GM21526 (cell line): ENCODE data around the gene PTHLH.

Experiments
- ATAC-seq: cut with Tn5 transposase; IDR thresholded peaks from one replicate; pipeline ENCODE4 v1.9.1; 2021; ENCODE audit warnings: moderate library complexity; ENCODE audit not compliant: unreplicated experiment, low FRiP score

PTHLH gene

DNA sequence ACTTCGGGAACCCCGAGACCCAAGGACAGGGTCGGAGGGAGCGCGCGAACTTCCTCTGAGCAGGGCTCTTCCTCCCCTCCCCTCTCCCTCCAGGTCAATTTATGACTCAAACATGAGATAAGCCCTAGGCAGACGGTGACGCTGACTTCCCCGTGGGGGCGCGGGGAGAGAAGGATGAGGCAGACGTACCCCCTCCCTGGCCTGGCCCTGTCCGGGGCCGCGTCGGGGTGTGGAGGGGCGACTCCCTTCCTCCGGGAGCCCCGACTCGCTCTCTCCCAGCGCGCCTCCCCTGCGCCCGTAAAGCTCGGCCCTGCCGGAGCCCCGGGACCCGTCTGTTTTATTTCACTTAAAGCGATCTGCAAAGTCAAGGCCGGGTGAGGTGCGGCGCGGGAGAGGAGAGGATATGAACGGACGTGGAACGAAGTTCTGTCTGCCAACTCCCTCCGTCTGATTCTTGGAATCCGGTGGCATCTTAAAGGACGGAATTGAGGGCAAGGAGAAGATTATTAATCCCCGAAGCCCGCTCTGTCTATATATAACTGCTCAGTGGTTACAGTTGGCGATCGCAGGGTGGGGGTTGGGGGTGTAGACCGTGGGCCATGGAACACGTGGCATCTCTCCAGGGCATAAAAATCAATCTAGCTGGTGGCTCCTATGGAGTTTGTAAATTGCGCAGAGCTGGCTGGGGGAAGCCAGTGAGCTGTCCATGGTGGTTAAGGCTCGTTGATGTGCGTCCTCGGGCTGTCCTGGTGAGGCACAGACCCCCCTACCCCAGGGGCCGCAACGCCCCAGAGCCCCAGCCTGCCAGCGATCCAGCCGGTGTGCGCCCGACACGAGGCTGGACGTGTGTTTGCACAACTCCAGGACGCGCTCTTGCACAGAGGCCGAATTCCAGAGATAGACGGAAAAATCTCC is 2.9 kb upstream of the PTHLH start:
- no peak for ATAC-seq

DNA sequence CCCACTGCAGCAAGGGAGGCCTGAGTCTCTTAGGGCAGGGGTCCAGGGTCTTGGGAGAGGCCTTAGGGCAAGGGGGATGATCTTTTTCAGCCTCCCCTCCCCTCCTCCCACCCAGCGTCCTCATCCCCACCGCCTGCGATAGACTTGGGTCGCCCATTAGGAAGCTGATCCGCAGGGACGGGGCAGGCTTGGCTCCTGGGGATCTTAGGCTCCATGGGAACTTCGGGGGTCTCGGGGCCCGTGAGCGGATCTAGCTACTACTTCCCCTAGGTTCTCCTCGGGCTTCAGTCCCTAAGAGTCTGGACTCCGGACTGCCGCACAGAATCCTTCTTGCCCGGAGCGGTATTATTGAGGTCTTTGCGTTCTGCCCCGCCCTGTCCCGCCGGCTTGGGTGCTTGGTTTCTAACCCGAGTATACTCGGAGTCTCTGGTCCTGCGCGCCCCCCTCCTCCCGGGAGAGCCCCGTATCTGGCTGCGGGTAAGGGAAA is 2.2 kb upstream of the PTHLH start:
- ATAC-seq: no peak

DNA sequence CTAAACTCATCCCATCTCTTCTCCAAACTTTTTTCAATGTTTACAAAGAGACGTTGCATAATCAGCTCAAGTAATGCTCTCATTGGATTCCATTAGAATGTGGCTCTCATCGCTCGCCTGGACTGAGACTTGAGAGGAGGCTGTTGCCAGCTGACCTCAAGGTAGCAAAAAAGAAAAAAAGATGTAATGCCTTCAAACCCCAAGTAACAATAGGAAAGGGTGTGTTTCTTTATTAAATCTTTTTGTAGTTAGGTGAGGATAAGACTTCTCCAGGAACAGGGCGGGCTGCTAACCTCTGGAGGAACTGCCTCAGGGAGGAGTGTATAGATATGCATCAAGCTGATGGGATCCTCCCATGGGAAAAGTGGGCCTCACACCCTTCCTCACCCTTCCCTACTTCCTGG is 956 bp upstream of the PTHLH start:
- ATAC-seq: no peak

DNA sequence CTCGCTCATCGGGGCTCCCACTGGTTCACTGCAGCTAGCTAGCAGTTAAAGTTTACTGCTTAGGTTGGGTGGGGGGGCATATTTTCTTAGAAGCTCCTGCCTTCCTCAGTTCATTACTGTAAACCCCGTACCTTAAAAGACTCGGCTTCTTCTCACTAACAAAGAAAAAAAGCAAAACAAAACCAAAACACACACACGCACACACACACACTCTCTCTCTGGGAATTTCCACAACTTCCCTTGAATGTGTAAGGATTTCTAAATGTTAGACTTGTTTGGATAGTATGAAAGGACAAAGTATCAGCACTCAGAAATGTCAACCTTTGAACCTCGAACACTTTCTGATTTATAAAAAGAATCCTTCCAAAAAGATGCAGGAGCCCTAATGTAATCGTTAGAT is 927 bp downstream of the PTHLH start:
- ATAC-seq: no peak

DNA sequence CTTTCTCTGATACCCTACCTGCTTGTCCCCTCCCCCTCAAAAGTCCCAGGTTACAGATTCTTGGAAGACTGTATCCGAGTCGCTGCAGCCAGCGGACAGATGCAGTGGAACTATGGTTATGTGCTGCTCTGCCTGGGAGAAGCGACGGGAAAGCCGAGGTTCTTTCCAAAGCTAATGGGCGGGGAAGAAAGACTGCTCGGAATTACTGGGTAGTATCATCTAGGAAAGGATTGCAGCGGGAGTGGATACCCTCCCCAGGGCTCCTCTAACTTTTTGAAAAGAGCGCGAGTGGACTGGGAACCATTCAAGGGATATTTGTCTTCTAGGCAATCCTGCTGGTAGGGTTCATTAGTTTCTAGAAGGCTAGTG is 1.4 kb downstream of the PTHLH start:
- ATAC-seq: no peak

DNA sequence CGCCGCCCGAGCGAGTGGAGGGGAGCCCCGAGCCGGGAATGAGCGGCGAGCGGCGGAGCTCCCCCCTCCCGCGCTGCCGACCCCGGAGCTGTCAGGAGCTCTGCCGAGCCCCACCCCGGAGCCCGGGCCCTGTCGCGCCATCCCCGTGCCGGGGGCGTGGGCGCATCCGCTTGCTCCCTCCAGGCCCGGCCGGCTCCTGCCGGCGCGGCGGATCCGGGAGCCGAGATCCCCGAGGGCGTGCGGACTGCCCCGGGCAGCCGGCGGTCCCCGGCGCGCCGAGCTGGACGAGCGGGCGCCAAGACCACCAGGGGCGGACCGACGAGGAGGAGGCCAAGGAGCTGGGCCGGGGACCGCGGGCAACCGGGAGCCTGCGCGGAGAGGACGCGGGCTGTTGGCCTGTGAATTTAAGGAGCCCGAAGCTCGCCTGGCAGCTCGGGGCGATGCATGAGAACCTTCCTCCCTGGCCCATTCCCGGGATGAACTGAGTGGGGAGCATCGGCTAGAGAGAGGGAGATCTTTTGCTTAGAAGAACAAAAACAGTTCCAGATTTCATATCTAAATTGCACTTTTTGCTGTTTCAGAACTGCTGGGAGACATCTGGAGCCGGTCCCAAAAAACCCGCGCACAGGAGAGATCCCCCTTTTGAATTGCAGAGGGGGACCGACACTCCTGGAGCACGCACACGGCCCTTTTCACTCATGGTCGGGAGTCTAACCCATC is 2.0 kb downstream of the PTHLH start:
- peak; percentile 3 for ATAC-seq

DNA sequence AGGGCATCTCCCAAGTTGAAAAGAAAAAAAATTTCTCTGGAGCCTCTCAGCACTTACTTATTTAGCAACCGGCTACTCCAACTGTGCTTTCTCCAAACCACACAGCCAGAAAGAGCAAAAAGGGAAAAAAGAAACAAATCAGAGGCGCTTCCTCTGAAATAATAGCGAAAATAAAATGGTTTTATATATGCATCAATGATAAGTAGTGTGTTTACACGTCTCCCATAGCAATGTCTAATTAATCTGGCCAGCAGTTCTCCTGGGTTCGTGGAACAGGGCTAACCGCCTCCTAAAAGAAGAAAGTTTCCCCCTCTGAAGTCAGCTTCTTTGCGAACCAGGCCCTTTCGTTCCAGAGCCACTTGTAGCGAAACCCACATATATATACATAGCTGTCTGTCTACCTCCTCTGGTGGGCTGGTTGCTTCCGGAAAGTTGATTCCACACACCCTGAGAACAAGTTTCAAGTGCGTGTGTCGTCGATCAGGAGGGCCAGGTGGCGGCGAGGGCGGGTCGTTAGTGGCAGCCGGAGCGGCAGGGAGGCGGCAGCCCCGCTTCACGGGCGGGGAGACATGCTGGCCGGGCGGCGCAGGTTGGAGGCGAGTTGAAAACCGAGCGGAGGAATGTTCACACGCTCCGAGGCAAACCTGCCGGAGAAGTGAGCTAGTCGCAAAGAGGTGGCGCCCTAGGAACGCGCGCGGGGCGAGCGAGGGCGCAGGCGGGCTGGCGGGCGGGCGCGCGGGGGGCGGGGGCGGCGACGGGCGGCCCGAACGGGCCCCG is 2.7 kb downstream of the PTHLH start:
- peak; percentile 92 for ATAC-seq

DNA sequence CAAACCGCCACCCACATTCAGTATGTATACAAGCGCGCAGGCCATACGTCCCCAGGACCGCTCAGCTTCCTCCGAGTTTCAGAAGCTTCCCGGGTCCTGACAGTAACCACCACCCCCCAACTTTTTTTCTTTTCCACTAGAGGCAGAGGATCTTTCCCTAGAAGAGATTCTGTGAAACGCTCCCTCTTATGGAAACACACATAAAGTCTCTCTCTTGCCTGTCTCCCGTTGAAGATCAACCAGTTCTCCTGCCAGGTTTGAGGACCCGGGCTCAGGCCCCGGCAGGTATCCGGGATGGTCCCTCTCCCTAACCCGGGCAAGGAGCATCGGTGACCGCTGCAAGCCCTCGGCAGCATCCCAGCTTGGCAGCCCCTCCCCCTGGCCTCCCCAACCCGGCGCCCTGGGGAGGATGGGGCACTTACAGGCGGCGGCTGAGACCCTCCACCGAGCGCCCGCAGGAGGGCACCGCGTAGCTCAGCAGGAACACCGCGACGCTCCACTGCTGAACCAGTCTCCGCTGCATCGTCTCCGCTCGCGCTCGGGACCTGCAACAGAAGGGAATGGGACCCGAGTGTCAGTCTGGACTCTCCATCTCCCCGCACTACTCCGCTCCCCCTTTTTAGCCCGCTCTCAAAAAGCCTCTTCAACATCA is 3.4 kb downstream of the PTHLH start:
- ATAC-seq: no peak

DNA sequence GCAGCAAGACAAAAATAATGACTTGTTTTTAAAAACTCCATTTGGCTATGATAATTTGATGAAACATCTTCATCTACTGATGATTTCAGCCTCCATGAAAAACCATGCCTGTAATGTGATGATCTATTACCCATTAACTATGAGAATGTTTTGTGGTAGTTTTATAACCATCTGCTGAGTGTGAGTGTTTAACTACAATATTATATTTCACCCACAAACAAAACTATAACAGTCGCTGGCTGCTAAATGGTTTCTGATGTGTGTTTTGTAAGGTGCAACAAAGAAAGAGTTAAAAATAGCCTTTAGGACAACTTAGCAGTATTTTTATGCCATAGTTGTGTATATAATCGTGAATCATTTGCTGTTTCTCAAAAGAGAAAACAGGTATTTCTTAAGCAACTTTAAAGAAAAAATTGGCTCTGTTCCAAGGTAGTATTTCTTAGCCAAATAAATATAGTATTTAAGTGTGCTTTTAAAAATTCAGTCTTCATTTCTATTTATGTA is 4.9 kb downstream of the PTHLH start:
- no peak for ATAC-seq

DNA sequence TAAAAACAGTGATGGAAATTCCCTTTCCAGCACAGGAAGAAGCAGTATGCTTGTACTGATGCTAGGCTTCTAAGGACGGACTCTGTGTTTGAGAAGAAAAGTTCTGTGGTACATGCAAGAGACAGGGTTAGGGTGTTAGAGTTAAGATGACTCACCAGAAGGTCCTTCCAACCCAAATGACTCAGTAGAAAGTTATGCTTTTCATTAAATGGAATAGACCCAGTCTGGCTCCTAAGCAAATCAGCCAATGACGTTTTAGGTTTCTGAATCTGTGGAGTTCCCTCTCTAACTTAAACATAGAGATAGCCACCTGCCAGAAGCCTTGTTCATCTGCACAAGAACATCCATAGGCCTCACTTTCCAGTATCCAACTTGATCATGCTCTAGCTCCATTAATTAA is 5.7 kb downstream of the PTHLH start:
- no peak for ATAC-seq

DNA sequence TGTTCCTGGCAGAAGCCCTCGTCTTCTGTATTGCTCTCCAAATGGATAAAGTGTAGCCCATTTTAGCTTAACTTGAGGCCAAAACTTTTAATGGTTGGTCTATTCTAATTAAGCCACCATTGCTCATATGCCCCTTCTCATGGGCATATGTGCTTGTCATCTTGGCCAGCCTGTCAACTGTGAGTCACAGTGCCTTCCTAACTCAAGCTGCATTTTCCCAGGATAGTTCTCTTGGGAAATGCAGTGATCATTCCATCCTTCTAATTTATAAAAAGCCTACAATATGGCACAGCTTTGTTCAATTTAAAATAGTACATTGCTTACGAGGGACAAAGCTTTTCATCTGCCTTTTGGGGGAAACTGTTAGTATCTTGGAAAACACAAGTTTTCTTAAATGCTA is 6.6 kb downstream of the PTHLH start:
- no peak for ATAC-seq

DNA sequence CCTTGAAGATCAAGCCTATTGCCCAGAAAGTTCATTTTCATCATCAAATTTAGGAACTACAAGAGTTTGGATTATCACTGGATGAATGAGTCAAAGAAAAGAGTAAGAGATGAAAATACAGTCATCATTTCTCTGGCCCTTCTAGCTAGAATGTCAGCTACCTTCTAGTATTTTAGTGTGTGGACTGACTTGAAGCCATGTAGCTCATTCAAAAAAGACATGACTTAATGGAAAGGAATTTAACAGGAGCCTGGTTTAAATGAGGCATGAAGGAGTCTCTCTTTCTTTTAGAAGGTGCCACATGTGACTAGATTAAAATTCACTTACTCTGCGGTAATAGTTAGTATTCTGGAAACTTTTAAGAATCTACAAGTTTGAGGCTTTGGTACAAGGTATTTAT is 7.1 kb downstream of the PTHLH start:
- no peak for ATAC-seq

DNA sequence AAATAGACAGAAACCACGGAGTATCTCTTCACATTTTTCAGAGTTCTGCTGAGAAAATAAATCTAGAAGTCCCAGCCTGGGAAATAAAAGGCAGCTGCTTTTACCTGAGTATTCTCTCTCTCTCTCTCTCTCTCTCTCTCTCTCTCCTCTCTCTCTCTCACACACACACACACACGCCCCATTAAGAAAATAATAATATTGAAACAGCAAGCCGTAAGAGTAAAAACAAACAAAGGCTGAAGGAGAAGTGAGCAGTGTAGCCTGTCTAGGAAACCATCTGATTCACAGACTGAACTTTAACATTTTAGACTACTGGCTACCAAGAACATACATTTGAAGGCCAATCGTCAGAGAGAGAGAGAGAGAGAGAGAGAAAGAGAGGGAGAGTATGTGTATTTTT is 8.4 kb downstream of the PTHLH start:
- ATAC-seq: no peak

DNA sequence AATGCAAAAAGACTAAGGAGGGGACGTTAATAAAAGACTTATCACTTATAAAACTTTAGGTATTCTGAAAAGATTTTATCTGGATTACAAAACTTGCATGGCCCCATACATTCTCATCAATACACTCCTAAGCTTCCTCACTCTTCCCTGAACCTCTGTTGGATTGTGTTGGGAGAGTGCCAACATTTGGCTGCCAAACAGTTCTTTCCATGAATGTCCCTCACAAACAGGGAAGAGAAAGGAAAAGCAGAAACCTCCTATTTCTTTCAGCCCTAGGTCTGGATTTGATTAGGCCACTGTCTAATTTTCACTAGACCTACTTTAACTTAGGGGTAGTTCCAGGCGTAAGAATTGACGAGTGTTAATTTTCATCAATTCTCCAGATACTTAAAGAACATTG is 11.7 kb downstream of the PTHLH start:
- no peak for ATAC-seq

DNA sequence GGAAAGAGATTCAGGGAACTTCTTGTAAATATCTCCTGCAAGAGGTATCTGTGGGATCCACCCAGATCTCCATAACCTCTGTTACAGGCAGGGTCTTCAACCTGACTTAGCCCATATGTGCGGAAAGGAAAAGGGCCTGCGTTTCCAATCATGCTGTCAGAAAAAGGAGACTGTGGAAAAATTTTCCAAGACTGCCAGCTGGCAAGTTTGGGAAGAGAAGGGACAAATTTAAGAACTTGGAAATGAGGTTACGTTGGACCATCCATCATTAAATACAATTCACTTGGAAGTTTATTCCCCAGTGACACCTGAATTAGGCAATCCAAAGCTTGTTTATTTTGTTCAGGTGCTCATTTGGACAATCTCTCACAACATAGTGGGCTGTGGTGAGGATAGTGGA is 13.9 kb downstream of the PTHLH start:
- ATAC-seq: no peak

DNA sequence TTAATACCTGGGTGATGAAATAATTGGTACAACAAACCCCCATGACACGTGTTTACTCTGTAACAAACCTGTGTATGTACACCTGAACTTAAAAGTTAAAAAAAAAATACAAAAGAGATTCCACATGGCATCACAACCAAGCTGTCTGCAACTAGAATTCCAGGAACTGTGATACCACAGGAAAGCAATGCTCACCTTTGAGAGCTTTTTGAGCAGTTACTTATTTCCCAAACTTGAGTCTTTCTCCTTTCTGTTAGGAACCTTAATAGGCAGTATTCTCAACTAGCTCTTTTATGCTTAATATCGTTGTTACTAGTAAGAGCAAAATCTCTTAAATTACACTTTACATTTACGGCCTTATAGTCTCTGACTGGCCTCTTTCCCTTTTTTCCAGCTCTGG is 15.2 kb downstream of the PTHLH start:
- ATAC-seq: no peak

DNA sequence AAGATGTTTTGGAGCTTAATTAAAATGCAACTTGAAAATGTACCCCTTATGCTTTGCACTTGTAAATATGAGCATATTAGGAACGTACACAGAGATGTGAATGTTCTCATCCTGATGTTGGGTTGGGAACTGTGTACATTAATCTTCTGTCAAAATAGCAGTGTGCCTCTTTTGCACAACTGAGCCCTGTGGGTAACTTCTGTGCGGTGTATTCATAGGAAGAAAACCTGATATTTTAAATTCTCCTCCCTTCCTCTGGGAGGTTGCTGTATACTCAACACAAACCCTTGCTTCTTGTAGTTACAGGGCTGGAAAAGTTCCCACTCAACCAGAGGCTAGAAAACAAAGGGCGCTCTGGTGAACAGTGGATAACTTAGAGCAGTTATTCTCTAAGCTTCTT is 18.7 kb downstream of the PTHLH start:
- ATAC-seq: no peak

DNA sequence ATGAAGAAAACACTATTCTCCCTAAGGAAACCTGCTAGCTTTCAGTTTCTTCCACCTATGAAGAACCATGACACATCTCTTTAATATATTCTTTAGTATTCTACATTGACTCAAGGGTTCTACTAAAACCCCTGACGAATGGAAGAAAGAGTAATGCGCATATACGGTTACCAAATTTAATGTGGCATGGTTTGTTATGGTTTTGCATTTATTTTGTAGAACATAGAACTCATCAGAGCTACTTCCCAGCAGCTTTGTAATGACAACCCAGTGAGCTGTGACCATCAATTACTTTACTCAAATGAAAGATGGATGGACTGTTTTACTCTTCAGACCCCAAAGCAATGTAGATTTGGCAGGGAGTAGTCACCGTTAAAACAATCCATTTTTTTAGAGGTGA is 19.2 kb downstream of the PTHLH start:
- ATAC-seq: no peak

DNA sequence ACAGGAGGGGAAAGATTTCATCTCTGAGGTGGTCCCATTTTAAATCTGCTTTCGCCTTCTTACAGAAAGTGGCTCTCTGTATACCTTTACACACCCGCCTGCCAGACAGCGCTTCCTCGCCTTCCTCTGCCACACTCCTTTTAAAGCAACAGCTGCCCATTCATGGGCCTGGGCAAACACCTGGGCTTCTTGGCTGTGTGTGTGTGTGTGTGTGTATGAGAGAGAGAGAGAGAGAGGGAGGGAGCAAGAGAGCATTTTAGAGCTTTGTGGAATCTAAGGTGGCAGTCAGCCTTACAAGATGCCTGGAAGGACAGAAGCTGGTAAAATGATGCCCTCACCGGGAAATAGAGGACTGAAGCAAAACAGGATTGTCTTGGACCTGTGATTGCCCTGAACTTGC is 20.0 kb downstream of the PTHLH start:
- no peak for ATAC-seq

DNA sequence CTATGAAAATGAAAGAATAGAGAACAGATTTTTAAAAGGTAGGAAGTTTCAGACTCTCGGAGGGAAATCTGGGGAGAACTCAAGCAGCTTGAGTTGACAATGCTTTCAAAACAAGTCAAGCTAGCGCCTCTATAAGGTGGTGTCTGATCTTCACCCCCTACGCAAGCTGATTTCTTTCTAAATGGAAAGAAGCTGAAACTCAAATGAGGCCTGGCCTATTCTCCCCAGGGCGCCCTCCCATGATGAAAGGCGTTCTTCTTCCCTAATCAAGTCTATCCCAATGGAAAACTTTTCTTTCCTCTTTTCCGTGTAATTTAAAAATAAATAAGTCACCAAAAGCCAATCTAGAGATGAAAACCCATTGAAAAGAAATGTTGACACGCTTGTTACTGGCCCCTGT is 20.6 kb downstream of the PTHLH start:
- no peak for ATAC-seq
